ENCODE measurements around the gene URB2.

DNA sequence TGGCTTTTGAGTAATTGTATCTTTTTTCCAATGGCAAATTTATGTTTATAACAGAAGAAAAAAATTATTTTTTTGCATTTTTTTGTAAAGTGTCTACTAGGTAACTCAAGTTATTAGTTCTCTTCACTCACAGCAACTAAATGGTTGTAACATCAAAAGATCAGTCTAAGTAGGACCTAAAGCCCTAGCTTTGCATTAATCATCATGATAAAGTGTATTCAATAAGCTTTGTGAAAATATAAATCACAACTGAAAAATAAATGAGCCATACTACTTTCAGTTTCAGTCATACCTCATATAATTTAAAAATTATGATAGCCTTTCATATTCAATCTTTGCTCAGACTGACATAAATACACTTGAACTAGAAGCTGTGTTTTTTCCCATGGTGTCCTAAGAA is 7.0 kb upstream of the URB2 start:
- TF ChIP-seq, protein P1, sequence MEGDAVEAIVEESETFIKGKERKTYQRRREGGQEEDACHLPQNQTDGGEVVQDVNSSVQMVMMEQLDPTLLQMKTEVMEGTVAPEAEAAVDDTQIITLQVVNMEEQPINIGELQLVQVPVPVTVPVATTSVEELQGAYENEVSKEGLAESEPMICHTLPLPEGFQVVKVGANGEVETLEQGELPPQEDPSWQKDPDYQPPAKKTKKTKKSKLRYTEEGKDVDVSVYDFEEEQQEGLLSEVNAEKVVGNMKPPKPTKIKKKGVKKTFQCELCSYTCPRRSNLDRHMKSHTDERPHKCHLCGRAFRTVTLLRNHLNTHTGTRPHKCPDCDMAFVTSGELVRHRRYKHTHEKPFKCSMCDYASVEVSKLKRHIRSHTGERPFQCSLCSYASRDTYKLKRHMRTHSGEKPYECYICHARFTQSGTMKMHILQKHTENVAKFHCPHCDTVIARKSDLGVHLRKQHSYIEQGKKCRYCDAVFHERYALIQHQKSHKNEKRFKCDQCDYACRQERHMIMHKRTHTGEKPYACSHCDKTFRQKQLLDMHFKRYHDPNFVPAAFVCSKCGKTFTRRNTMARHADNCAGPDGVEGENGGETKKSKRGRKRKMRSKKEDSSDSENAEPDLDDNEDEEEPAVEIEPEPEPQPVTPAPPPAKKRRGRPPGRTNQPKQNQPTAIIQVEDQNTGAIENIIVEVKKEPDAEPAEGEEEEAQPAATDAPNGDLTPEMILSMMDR (IDR thresholded peaks at IDR 0.05): no peak
- TF ChIP-seq EP300 (IDR thresholded peaks at IDR 0.05; ENCODE audit: borderline replicate concordance in 1 of 2, low read depth in 1 of 2, low read length in 1 of 2) (no peak), TAF1 (IDR thresholded peaks at IDR 0.05; ENCODE audit: borderline replicate concordance, low read depth, low read length) (no peak), TEAD4 (IDR thresholded peaks at IDR 0.05; ENCODE audit: borderline replicate concordance, insufficient read depth) (no peak), YY1 (IDR thresholded peaks at IDR 0.05; ENCODE audit: low read depth) (no peak), GABPA (IDR thresholded peaks at IDR 0.05; ENCODE audit: low read depth) (no peak), RAD21 (IDR thresholded peaks at IDR 0.05; ENCODE audit: low read length) (no peak), FOSL2 (IDR thresholded peaks at IDR 0.05; ENCODE audit: borderline replicate concordance, low read depth) (no peak)
- TF ChIP-seq, protein P2, sequence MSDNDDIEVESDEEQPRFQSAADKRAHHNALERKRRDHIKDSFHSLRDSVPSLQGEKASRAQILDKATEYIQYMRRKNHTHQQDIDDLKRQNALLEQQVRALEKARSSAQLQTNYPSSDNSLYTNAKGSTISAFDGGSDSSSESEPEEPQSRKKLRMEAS (IDR thresholded peaks at IDR 0.05; ENCODE audit: low read depth): no peak
- TF ChIP-seq, protein P3, sequence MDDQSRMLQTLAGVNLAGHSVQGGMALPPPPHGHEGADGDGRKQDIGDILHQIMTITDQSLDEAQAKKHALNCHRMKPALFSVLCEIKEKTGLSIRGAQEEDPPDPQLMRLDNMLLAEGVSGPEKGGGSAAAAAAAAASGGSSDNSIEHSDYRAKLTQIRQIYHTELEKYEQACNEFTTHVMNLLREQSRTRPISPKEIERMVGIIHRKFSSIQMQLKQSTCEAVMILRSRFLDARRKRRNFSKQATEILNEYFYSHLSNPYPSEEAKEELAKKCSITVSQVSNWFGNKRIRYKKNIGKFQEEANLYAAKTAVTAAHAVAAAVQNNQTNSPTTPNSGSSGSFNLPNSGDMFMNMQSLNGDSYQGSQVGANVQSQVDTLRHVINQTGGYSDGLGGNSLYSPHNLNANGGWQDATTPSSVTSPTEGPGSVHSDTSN (IDR thresholded peaks at IDR 0.05): no peak

Data from SK-N-SH (cell line).